Left renal cortex interstitium (tissue), 4 donors: ENCODE measurements around the gene SH3YL1. TPM values are rescaled to one million over a fixed set of nuclear protein-coding genes. Genes with fewer than 3 reads are reported as not detected.
A peak's percentile ranks its signal among the peaks of the same experiment; 100 is the strongest.

ENCODE experiments used
- DNase-seq, 4 donors: peaks; one replicate each; pipeline ENCODE4 v3.0.0-alpha.2; 2013; ENCODE audit warnings: low read depth in 4 of 4, low spot score in 2 of 4, missing footprints in 1 of 4
- polyA plus RNA-seq, 4 donors: library from polyadenylated mRNA; unstranded; fragments of 120-200 nt; gene quantifications; one replicate each; pipeline ENCODE4 v1.2.1, GENCODE V29; 2013; ENCODE audit not compliant: insufficient read length in 4 of 4

SH3YL1 gene, protein sequence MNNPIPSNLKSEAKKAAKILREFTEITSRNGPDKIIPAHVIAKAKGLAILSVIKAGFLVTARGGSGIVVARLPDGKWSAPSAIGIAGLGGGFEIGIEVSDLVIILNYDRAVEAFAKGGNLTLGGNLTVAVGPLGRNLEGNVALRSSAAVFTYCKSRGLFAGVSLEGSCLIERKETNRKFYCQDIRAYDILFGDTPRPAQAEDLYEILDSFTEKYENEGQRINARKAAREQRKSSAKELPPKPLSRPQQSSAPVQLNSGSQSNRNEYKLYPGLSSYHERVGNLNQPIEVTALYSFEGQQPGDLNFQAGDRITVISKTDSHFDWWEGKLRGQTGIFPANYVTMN
- polyA plus RNA-seq: 100 to 1,000 TPM in 2 of 4 donors, 10 to 100 TPM in 2; 80.8 to 142 (median 101) TPM

GRCh38 chr2:263774-264492 is at the start of gene SH3YL1:
Gene SH3YL1 (minus strand): TSS chr2:264032. CDS start chr2:263984, 48 bp downstream.
- no peak for DNase-seq

DNA sequence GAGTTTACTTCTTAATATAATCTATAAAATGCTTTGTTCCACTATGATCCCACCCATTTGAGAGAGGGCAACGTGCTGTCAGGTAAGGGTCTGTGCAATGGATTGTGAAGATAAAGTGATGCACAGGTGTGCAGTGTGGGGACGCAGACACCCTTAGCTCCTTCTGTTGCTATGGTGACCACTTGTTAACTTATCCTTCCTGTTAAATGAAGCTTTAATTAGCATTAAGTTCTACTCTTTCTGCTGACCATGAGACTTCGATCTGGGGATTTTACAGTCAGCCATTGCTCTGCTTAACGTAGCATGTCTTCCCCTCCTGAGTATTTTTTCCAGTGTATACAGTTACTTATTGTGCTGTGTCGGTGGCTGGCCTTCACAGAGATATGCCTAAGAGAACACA is 47.2 kb upstream of the SH3YL1 start:
- DNase-seq: no peak

DNA sequence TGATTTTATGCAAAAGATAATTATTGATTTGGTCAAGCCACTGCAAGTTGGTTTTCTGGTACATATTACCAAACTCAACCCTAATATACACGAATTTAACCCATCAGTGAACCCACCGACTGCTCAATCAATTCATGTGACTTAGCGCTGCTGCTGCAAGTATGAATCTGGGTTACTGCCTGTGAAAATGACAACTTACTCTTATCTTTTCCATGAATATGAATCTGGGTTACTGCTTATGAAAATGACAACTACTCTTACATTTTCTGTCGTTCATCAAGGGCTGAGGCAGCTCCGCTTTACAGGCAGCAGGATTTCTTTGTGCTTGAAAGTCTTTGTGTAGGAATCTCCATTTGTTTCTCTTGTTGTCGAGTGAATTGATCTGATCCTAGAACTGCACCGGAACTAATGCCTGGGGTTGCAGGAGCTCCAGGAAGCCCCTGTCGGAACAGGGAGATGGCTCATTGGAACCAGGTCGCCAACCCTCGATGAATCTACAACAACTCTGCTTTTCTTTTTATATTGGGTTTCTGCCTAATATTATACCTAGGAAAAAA is 46.2 kb upstream of the SH3YL1 start:
- no peak for DNase-seq

DNA sequence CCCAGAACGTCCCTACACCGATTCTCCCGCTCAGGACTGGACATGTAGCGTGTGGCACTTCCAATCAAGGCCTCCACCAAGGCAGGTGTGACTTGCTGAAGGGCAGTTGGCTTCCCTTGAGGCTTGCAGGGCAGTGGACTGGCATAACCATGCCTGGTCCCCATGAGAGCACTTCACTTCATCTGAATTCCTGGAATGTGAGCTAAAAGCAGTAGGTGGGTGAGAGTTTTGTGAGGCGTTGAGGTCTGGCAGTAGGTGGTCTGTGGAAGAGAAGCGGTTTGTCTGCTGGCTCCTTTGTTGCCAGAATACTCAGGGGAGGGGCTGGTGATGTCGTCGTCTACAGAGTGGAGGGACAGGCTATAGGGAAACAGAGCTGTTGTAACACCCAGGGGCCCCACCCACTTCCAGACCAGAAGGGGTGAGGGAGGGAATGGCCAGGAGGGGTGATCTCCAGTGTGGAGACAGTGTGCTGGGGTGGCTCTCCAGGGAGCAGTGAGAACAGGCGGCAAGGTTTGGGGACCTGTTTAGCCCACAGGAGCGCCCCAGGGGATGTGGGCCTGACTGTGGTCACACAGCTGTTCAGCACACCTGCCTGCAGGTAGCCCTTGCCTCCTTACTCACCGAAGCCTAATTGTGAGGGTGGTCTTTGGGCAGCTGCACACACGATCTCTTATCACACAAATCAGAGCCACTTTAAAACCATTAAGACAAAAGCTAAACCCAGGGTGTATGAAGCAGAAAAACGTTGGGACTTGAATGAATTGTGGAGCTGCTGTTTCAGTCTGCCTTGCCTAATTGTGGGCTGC is 45.5 kb upstream of the SH3YL1 start:
- no peak for DNase-seq

GRCh38 chr2:305366-305765 is 41.5 kb upstream of the SH3YL1 start:
- DNase-seq: no peak

DNA sequence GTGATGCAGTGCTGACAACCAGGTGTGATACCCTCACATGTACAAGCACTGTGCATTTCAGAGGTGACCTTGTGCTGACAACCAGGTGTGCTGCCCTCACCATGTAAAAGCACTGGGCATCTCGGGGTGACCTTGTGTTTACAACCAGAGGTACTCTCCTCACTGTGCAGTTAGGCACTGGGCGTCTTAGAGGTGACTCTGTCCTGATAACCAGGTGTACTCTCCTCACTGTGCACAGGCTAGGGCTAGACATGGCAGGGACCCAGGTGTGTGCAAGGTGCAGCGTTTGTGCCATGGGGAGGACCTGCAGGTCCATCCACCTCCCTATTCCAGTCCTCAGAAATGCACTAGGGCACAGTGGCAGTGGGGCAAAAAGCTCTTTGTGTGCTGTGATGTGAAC is 32.5 kb upstream of the SH3YL1 start:
- no peak for DNase-seq

- DNase-seq: no peak
Measured at GRCh38 chr2:295090-295489, 31.3 kb upstream of the SH3YL1 start.

GRCh38 chr2:290090-290722 is 26.4 kb upstream of the SH3YL1 start:
- peak in 1 of 4 donors; percentile 68 for DNase-seq

DNA sequence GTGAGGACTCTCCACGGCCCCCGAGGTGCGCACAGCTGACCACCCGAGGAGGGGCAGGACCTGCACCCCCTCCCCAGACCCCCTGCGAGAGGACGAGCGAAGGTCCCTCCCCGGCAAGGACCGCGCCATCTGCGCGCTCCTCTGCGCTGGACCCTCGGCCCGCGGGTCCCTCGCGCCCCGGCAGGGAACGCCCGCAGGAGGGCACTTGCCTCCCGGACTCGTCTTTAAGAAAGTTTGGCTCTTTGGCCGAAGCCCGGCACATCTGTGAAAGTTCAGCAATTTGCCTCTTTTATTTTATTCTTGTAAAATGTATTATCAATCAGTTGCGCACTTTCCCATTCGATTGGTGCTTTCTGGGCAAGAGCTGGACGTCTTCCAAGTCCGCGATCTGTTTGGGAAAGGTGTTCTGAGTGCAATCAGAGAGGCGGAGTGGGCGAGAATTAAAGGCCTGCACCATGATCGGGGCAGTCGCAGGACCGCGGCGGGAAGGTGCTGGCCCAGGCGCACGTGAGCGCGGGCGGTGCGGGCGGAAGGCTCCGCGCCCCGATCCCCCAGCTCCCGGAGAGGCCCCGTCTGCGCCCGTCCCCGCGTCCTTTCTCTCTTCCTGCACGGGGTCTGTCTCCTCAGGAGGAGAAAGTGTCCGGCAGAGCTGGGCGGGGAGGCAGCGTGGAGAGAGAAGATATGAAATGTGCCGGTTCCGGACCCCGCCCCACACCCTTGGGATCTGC is 25.7 kb upstream of the SH3YL1 start:
- DNase-seq: no peak

DNA sequence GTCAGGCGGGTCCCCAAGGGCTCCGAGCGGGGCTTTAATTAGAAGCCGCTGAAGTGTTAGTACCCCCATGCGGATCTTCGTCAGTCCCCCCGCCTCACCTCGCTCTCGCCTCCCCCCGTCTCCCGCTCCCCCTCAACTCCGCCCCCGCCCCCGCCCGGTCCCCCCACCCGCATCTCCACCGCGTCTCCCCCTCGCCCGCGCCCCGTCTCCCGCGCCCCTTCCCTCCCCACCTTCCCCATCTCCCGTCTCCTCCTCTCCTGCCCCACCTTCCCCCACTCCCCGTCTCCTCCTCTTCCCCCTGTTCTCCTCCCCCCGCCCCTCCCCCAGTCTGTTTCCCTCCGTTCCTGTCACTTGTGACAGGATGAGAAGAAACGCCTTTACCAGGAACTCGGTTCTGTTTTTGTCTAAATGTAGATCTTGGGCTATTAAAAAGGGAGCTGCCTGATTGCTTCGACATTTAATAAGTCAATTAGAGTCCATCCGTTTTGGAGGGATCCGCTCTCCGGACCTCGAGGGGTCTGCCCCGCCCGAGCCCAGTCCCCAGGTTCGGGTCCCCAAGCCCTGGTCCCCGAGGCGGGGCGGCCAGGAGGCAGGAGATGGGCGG is 25.0 kb upstream of the SH3YL1 start:
- no peak for DNase-seq

GRCh38 chr2:287911-288757 is 24.3 kb upstream of the SH3YL1 start, which contains the start of gene ALKAL2:
Gene ALKAL2 (minus strand): TSS chr2:288091. CDS start chr2:287835, 256 bp downstream.
- DNase-seq: no peak

GRCh38 chr2:287471-287885 is 23.6 kb upstream of the SH3YL1 start:
- DNase-seq: no peak

GRCh38 chr2:286774-287392 is 23.1 kb upstream of the SH3YL1 start:
- DNase-seq: no peak

DNA sequence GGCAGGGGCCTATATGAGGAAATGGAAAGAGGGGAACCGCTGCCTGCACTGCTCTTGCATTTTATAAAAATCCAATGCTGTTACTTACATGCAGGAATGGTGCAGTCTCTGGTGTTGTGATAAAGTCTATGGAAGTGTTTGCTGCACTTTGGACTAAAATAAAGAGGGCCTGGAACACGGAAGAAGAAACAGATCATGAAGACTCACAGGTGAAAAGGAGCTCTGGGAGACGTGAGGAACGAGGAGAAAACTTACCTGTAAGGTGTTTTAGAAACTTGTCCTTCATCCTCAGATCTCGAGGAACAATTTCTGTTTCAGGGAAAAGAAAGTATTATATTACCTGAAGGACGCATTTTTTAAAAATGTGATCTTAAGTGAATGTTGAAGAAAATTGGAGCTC is 22.2 kb upstream of the SH3YL1 start:
- no peak for DNase-seq

GRCh38 chr2:285531-285930 is 21.7 kb upstream of the SH3YL1 start:
- no peak for DNase-seq

DNA sequence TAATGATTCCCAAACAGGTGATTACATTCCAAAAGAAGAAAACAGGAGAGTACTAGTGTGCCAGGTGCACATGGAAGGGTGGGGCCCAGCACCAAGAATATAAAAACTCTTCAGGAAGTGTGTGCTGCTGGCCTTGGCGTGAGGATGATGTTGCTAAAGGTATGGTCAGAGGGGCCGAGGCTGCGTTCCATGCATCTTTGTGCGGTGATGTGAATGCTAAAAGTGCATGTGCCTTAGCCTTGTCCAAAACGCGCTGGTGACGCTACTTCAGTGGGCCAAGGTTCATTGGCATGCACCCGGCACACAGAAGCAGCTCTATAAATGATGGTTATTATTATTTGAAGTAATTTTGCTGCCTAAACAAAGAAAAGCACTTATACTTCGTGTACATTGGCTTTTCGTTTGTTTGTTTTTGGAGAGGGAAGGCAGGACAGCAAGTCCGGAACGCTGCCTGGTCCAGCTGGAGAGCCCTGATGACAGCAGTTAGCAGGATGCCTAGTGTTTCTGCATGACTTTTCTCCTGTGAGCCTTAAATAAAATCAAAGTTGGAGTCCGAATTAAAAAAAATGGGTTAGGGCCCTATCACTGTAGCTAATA is 21.2 kb upstream of the SH3YL1 start:
- DNase-seq: no peak

GRCh38 chr2:283996-284794 is 20.4 kb upstream of the SH3YL1 start:
- DNase-seq: no peak
